NB4 (cell line): Measurements from ENCODE around the gene CGB7.
"Not testable (repeated sequence)": the region's sequence is repeated elsewhere in the genome, so short reads cannot be mapped to it uniquely, and the experiment has no call there.

Experiments
- DNase-seq: peaks from one replicate; pipeline ENCODE4 v3.0.0; 2010; ENCODE audit warnings: low read depth
- H3K4me3 ChIP-seq: one replicate; pipeline ENCODE4 v1.5.1; 2011; ENCODE audit warnings: mild to moderate bottlenecking, low read depth, low read length, moderate library complexity
- MYC ChIP-seq: IDR thresholded peaks from 2 replicates; pipeline ENCODE4 v1.6.1; 2011; ENCODE audit warnings: low read depth, low read length
- POLR2A ChIP-seq: IDR thresholded peaks from 2 replicates; pipeline ENCODE4 v1.6.1; 2011; ENCODE audit warnings: mild to moderate bottlenecking; ENCODE audit not compliant: insufficient read length; ENCODE audit errors: extremely low read depth
- TF ChIP-seq, protein P1 (sequence below): IDR thresholded peaks from 2 replicates; pipeline ENCODE4 v1.6.1; 2011; ENCODE audit warnings: low read depth, low read length
- TF ChIP-seq, protein P2 (sequence below): IDR thresholded peaks from one replicate; pipeline ENCODE4 v1.5.1; 2012; ENCODE audit warnings: low read depth, low read length

CGB7 gene

DNA sequence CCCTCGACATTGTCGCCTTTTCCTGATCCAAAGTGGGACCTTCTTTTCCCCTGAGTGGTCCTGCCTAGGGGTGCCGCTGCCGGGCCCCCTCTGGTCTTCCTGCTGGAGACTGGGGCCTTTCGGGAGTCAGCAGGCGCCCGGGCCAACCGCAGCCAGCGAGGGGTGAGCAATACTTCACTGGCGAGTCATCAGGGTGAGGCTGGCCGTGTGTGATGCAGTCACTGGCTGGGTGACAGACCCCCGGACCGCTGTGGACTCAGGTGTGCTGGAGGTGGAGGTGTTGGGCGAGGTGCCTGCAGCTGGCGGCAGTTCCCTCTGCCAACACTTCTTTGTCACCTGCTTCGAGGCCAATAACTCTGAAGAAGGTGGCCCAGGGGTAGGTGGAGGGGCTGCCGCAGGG lies 15.4 kb downstream of the CGB7 start:
- DNase-seq = no peak
- TF ChIP-seq, protein P1, sequence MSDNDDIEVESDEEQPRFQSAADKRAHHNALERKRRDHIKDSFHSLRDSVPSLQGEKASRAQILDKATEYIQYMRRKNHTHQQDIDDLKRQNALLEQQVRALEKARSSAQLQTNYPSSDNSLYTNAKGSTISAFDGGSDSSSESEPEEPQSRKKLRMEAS = no peak
- TF ChIP-seq MYC = no peak
- TF ChIP-seq, protein P2, sequence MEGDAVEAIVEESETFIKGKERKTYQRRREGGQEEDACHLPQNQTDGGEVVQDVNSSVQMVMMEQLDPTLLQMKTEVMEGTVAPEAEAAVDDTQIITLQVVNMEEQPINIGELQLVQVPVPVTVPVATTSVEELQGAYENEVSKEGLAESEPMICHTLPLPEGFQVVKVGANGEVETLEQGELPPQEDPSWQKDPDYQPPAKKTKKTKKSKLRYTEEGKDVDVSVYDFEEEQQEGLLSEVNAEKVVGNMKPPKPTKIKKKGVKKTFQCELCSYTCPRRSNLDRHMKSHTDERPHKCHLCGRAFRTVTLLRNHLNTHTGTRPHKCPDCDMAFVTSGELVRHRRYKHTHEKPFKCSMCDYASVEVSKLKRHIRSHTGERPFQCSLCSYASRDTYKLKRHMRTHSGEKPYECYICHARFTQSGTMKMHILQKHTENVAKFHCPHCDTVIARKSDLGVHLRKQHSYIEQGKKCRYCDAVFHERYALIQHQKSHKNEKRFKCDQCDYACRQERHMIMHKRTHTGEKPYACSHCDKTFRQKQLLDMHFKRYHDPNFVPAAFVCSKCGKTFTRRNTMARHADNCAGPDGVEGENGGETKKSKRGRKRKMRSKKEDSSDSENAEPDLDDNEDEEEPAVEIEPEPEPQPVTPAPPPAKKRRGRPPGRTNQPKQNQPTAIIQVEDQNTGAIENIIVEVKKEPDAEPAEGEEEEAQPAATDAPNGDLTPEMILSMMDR = no peak
- TF ChIP-seq POLR2A = no peak
- H3K4me3 ChIP-seq = no peak overlapping the region

DNA sequence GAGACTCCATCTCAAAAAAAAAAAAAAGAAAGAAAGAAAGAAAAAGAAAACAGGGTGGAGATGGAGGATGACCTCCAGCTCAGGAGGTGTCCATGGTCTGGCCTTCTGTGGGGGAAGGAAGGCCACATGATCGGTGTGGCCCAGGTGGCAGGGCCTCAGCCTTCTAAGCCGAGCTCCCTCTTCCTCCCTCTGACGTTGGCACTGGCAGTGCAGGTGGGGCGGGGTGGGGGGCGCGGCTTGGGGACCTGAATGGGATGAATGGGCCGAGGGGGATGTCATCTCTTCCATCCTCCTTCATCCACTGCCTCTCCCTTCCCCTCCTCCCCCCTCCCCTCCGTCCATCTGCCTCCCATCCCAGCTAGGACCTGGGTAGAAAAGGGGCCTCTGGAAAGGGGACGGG lies 17.8 kb downstream of the CGB7 start:
- not testable (repeated sequence) for DNase-seq, H3K4me3 ChIP-seq

DNA sequence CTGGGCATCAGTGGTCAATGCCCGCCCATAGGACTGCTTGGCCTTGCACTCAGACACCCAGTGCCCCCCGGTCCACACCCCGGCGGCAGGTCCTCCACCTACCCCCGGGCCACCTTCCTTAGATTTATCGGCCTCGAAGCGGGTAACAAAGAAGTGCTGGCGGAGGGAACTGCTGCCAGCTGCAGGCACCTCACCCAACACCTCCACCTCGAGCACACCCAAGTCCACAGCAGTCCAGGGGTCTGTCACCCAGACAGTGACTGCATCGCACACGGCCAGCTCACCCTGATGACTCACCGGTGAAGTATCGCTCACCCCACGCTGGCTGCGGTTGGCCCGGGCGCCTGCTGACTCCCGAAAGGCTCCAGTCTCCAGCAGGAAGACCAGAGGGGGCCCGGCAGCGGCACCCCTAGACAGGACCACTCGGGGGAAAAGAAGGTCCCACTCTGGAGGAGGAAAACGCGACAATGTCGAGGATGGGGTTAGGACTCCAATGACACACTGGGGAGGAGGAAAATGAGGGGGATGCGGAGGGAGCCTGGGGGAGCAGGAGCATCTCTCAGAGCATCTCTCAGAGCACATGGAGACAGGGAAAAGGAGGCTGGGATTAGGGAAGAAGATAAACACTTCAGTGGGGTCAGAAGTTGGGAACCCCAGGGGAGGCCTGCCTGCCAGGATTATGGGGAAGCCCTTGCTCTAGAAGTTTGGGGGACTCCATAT lies 18.8 kb downstream of the CGB7 start:
- DNase-seq, H3K4me3 ChIP-seq: not testable (repeated sequence)

DNA sequence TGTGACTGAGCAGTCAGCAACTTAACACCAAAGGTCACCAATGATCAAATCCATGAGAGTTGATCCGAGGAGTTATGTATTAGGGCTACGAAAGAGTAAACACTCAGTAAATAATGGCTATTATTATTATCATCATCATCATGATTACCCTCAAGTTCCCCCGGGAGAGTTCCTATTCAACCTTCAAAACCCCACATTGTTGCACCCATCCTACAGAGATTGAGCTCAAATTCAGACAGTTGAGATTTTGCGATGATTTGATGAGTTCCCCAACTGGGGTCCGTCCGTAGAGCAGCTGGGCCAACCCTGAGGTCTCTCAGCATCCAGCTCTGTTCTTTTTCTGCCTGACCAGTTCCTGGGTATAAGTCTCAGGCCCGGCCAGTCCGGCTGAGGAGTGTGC lies 19.4 kb downstream of the CGB7 start:
- not testable (repeated sequence) for DNase-seq

DNA sequence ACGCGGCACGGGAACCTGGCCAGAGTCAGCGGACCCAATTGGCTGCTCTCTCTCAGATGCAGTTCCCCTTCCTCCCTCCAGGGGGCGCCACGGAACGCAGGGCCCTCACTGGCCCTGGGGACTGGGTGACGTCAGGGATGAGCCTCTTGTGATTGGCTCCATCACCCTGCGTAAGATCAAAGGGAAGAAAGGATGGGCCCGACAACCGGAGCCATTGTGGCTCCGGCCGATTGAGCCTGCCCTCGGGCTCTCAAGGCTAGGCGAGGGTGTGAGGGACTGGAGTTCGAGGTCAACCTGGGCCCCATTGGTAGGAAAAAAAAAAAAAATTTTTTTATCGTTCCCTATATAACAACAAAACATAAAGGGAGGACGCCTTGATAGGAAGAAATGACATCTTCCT lies 20.7 kb downstream of the CGB7 start, which contains the start of gene CGB1:
TSS of gene CGB1 (minus strand) at position 81 of the 400 bp plus-strand sequence. CDS start 184 bp downstream, outside the sequence.
- TF ChIP-seq, protein P2 = peak; percentile 67
- DNase-seq = peak; percentile 45
- H3K4me3 ChIP-seq = not testable (repeated sequence)

More for the DNA sequence above, 19.4 kb downstream of the CGB7 start:
- H3K4me3 ChIP-seq = not testable (repeated sequence)

DNA sequence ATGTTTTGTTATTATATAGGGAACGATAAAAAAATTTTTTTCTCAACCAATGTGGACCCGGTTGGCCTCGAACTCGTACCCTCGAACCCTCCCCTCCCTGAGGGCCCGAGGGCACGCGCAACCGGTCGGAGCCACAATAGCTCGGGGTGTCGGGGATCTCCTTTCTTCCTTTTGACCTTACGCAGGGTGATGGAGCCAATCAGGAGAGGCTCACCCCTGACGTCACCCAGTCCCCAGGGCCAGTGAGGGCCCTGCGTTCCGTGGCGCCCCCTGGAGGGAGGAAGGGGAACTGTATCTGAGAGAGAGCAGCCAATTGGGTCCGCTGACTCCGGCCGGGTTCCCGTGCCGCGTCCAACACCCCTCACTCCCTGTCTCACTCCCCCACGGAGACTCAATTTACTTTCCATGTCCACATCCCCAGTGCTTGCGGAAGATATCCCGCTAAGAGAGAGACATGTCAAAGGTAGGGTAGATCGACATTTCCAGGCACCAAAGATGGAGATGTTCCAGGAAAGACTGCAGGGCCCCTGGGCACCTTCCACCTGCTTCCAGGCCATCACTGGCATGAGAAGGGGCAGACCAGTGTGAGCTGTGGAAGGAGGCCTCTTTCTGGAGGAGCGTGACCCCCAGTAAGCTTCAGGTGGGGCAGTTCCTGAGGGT lies 25.8 kb downstream of the CGB7 start, which contains the start of gene CGB2:
TSS of gene CGB2 (plus strand) at position 249 of the 660 bp plus-strand sequence. CDS start at position 455, 206 bp downstream.
- not testable (repeated sequence) for H3K4me3 ChIP-seq, DNase-seq
- TF ChIP-seq, protein P2 = peak; percentile 34

DNA sequence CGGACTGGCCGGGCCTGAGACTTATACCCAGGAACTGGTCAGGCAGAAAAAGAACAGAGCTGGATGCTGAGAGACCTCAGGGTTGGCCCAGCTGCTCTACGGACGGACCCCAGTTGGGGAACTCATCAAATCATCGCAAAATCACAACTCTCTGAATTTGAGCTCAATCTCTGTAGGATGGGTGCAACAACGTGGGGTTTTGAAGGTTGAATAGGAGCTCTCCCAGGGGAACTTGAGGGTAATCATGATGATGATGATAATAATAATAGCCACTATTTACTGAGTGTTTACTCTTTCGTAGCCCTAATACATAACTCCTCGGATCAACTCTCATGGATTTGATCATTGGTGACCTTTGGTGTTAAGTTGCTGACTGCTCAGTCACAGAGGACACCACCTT lies 27.2 kb downstream of the CGB7 start:
- not testable (repeated sequence) for DNase-seq, H3K4me3 ChIP-seq

DNA sequence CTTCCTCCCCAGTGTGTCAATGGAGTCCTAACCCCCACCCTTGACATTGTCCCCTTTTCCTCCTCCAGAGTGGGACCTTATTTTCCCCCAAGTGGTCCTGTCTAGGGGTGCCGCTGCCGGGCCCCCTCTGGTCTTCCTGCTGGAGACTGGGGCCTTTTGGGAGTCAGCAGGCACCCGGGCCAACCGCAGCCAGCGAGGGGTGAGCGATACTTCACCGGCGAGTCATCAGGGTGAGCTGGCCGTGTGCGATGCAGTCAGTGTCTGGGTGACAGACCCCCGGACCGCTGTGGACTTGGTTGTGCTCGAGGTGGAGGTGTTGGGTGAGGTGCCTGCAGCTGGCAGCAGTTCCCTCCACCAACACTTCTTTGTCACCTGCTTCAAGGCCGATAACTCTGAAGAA lies 27.8 kb downstream of the CGB7 start:
- not testable (repeated sequence) for DNase-seq, H3K4me3 ChIP-seq

DNA sequence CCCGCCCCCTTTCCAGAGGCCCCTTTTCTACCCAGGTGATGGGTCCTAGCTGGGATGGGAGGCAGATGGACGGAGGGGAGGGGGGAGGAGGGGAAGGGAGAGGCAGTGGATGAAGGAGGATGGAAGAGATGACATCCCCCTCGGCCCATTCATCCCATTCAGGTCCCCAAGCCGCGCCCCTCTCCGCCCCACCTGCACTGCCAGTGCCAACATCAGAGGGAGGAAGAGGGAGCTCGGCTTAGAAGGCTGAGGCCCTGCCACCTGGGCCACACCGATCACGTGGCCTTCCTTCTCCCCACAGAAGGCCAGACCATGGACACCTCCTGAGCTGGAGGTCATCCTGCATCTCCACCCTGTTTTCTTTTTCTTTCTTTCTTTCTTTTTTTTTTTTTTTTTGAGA lies 28.9 kb downstream of the CGB7 start:
- DNase-seq, H3K4me3 ChIP-seq: not testable (repeated sequence)

DNA sequence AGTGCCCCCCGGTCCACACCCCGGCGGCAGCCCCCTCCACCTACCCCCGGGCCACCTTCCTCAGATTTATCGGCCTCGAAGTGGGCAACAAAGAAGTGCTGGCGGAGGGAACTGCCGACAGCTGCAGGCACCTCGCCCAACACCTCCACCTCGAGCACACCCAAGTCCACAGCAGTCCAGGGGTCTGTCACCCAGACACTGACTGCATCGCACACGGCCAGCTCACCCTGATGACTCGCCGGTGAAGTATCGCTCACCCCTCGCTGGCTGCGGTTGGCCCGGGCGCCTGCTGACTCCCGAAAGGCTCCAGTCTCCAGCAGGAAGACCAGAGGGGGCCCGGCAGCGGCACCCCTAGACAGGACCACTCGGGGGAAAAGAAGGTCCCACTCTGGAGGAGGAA lies 31.9 kb downstream of the CGB7 start:
- DNase-seq, H3K4me3 ChIP-seq: not testable (repeated sequence)

DNA sequence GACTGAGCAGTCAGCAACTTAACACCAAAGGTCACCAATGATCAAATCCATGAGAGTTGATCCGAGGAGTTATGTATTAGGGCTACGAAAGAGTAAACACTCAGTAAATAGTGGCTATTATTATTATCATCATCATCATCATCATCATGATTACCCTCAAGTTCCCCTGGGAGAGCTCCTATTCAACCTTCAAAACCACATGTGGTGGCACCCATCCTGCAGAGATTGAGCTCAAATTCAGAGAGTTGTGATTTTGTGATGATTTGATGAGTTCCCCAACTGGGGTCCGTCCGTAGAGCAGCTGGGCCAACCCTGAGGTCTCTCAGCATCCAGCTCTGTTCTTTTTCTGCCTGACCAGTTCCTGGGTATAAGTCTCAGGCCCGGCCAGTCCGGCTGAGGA lies 32.5 kb downstream of the CGB7 start:
- DNase-seq, H3K4me3 ChIP-seq: not testable (repeated sequence)

DNA sequence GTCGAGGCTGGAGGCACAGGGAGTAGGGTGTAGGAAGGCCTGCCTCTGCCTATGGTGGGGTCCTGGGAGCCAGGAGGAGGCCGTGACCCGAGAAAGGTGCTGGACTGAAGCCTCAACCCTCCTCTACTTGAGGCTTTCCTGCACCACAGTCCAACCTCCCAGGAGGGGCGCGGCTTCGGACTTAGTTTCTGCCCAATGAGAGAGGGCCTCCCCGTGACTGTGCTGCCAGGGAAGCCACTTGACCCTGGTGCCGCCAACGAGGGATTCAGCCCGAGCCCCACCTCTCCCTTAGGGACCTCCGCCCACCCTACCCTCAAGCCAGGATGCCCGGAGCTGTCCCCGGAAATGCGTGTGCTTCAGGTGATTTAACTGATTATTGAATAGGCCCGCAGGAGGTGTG lies 33.3 kb downstream of the CGB7 start, which contains the start of gene CGB3:
TSS of gene CGB3 (minus strand) at position 101 of the 400 bp plus-strand sequence. CDS start 362 bp downstream, outside the sequence.
- H3K4me3 ChIP-seq, DNase-seq: not testable (repeated sequence)
